Measurements from ENCODE around the gene ARHGEF9. TPM values are rescaled to one million over a fixed set of nuclear protein-coding genes. Genes with fewer than 3 reads are reported as not detected.

Gene ARHGEF9
- total and polyA plus RNA-seq, 8 donors = 7.6 to 103 (median 12.5) TPM

DNA sequence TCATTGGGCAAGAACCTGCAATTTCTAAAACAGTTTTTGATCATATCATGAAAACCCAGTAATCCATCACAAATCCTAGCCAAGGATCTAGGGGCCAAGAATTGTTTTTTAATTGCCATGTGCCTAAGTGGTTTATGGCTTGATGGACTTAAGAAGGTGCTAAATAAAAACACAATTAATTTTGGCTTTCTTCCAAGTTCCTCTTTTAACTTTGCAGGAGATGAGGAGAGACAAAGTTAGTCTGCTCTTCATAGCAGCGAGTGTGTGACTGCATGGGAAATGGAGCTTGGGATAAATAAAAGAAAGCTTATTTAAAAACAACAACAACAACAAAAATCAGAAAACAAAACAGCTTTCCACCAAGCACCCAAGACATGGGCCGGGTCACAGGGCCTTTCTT lies 41.4 kb downstream of the ARHGEF9 start:
- Histone ChIP-seq H3K4me1 (peaks cover 0 to 26% (median 12%) of the 10 kb centered on the region in 4 donors), H3K4me3 (no peak overlapping the region), H3K9me3 (no peaks in the 10 kb centered on the region), H3K27me3 (no peaks in the 10 kb centered on the region), H3K36me3 (no peaks in the 10 kb centered on the region), H3K27ac (no peak overlapping the region)
- TF ChIP-seq EP300 (IDR thresholded peaks at IDR 0.05) (no peak), POLR2A (IDR thresholded peaks at IDR 0.05) (no peak), POLR2AphosphoS5 (IDR thresholded peaks at IDR 0.05) (no peak), CTCF (IDR thresholded peaks at IDR 0.05) (no peak)
- intact Hi-C loops (cut with DNase I; ENCODE audit: low total_unique reads) = no loop called here
- no peak for DNase-seq
- WGBS, 5 donors = 64 to 87% (median 81%) methylated on average over 2 of the region's 2 CpGs

DNA sequence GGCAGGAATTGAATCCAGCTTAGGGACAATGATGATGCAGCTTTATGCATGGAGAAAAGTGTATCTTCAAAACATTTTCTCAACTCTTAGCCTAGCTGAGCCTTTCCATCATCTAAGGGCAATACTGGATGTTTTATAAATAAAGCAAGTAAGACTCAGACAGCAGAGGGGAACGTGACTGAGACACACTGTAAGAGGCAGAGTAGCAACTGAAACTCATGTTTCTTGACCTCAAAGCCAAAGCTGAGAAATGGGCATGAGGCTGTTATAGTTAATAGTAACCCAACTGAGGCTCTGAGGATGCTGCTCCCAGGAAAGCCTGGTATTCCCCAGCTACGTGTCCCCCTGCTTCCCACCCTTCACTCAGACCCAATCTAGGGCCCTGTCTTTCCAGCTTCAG lies 44.6 kb downstream of the ARHGEF9 start:
- WGBS, 5 donors = 43 to 81% (median 69%) methylated on average over 2 of the region's 2 CpGs
- no peaks in the 10 kb centered on the region for H3K27me3 ChIP-seq

DNA sequence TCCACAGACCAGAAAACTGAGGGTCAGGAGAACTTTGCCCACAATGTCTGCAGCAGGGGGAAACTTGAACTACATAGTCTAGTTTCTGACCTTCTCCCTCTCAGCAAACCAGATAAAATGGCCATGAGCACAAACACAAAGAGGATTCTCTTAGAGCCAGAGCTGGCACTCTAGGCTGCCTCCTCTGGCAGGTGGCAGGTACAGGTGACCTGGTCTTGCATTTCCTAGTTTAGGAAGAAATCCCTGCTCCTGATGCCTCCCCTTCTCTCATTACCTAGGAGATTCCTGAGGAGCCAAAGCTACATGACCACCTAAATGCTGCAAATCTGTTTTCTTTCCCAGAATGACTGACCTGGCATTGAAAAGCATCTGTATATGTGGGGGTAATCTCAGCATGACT lies 45.1 kb downstream of the ARHGEF9 start:
- Histone ChIP-seq H3K4me3 (no peak overlapping the region), H3K27me3 (no peaks in the 10 kb centered on the region), H3K36me3 (no peaks in the 10 kb centered on the region), H3K9me3 (no peaks in the 10 kb centered on the region), H3K27ac (no peak overlapping the region), H3K4me1 (peaks cover 0 to 14% (median 6%) of the 10 kb centered on the region in 4 donors)
- TF ChIP-seq CTCF (IDR thresholded peaks at IDR 0.05) (no peak), POLR2A (IDR thresholded peaks at IDR 0.05) (no peak), POLR2AphosphoS5 (IDR thresholded peaks at IDR 0.05) (no peak), EP300 (IDR thresholded peaks at IDR 0.05) (no peak)
- no peak for DNase-seq
- intact Hi-C loops (cut with DNase I; ENCODE audit: low total_unique reads) = no loop called here

More for the DNA sequence above, 44.6 kb downstream of the ARHGEF9 start:
- Histone ChIP-seq H3K4me3 (no peak overlapping the region), H3K36me3 (no peaks in the 10 kb centered on the region), H3K27ac (no peak overlapping the region), H3K4me1 (peaks cover 0 to 15% (median 9%) of the 10 kb centered on the region in 4 donors), H3K9me3 (no peaks in the 10 kb centered on the region)
- no peak for TF ChIP-seq POLR2A (IDR thresholded peaks at IDR 0.05)
- no peak for TF ChIP-seq CTCF (IDR thresholded peaks at IDR 0.05)
- no peak for TF ChIP-seq POLR2AphosphoS5 (IDR thresholded peaks at IDR 0.05)
- TF ChIP-seq EP300 (IDR thresholded peaks at IDR 0.05) = no peak
- intact Hi-C loops (cut with DNase I; ENCODE audit: low total_unique reads) = no loop called here
- DNase-seq = no peak

- Histone ChIP-seq H3K4me1 (peaks cover 0 to 10% (median 4%) of the 10 kb centered on the region in 4 donors), H3K27ac (no peak overlapping the region), H3K36me3 (no peaks in the 10 kb centered on the region), H3K9me3 (no peaks in the 10 kb centered on the region), H3K27me3 (no peaks in the 10 kb centered on the region), H3K4me3 (no peak overlapping the region)
- TF ChIP-seq POLR2A (IDR thresholded peaks at IDR 0.05) (no peak), POLR2AphosphoS5 (IDR thresholded peaks at IDR 0.05) (no peak), EP300 (IDR thresholded peaks at IDR 0.05) (no peak), CTCF (IDR thresholded peaks at IDR 0.05) (no peak)
- WGBS, 5 donors = 52 to 91% (median 79%) methylated on average over 1 of the region's 1 CpG
- no peak for DNase-seq
- intact Hi-C loops (cut with DNase I; ENCODE audit: low total_unique reads) = no loop called here
These were observed 46.3 kb downstream of the ARHGEF9 start for GRCh38 chrX:63738696-63739095.

Measured in stomach (tissue), 9 donors.